Right lobe of liver (tissue), 6 donors: ENCODE results near the gene RIPK1. TPM values are rescaled to one million over a fixed set of nuclear protein-coding genes. Genes with fewer than 3 reads are reported as not detected.

Experiments used
- ATAC-seq, 4 donors: fragments of 200-7000 bp; cut with Tn5 transposase; one replicate each; pipeline ENCODE4 v1.9.1; 2020; ENCODE audit warnings: mild to moderate bottlenecking in 4 of 4, moderate library complexity in 4 of 4
- DNase-seq, 3 donors: peaks; one replicate each; pipeline ENCODE4 v3.0.0-alpha.2; 2020
- H3K27ac ChIP-seq, 3 donors: fragments of 200-600 bp; one replicate each; pipeline ENCODE4 v1.8.0; 2022
- H3K27me3 ChIP-seq, 2 donors: fragments of 200-600 bp; one replicate each; pipeline ENCODE4 v1.8.0; 2022
- H3K36me3 ChIP-seq, 4 donors: fragments of 200-600 bp; sonication (generic) in 1 of 4; one replicate each; pipeline versions ENCODE4 v1.5.1 to v1.8.0; 2017 to 2022; ENCODE audit warnings: control low read depth in 1 of 4
- H3K4me1 ChIP-seq, 4 donors: fragments of 200-600 bp; sonication (generic) in 1 of 4; one replicate each; pipeline versions ENCODE4 v1.5.1 to v1.8.0; 2017 to 2022; ENCODE audit warnings: control low read depth in 1 of 4
- H3K4me3 ChIP-seq, 3 donors: fragments of 200-600 bp; one replicate each; pipeline ENCODE4 v1.8.0; 2022
- H3K9me3 ChIP-seq, 4 donors: fragments of 200-600 bp; sonication (generic) in 1 of 4; one replicate each; pipeline versions ENCODE4 v1.5.1 to v1.8.0; 2017 to 2022; ENCODE audit warnings: control low read depth in 1 of 4
- CTCF ChIP-seq, 4 donors: fragments of 200-600 bp in 3 of 4; fragments of 450-650 bp in 1 of 4; IDR thresholded peaks; one replicate each; pipeline versions ENCODE4 v1.5.1 to v1.8.0; 2016 to 2022; ENCODE audit warnings: antibody characterized with exemption in 4 of 4, mild to moderate bottlenecking in 2 of 4
- POLR2A ChIP-seq: fragments of 450-650 bp; IDR thresholded peaks from one replicate; pipeline ENCODE4 v1.6.1; 2017; ENCODE audit warnings: antibody characterized with exemption, mild to moderate bottlenecking
- WGBS: methylation state at CpG from one replicate; pipeline ENCODE4 v1.1.6; 2018; ENCODE audit warnings: low coverage, low lambda C conversion rate; ENCODE audit not compliant: insufficient coverage; ENCODE audit errors: missing lambda C conversion rate; 5-methylcytosine and 5-hydroxymethylcytosine counted together
- intact Hi-C, 2 donors: fragments of 100-400 bp; cut with DNase I; formaldehyde crosslinking; loops; one replicate each; pipeline versions ENCODE4 v1.11.2 to v1.14.1; 2022
- total RNA-seq, 6 experiments: library from RNA; depleted of rRNA in 2 of 6; stranded (reverse); fragments of >200 nt in 2 of 6; fragmentation: NEBNext Ultra II Directional in 3 of 6; extraction: Animal tissue kit (Norgen Biotek cat#: 25700) in 3 of 6; gene quantifications; one replicate each; pipeline versions ENCODE4 v1.1.0 to v1.2.4, GENCODE V29; 2016 to 2023
- donor health status: DM: no; HTN: yes; CAD: no.
- donor health status: DM: no; HTN: no; CAD: no.
- donor health status: DM: no; HTN: no; CAD: no.
- donor health status: DM: no; HTN: yes; CAD: no.
- donor health status: DM: no; HTN: yes; CAD: no.

Gene RIPK1
- total RNA-seq, 6 experiments from 2014 or later, result 13.9 to 17.6 (median 16.6) TPM

DNA sequence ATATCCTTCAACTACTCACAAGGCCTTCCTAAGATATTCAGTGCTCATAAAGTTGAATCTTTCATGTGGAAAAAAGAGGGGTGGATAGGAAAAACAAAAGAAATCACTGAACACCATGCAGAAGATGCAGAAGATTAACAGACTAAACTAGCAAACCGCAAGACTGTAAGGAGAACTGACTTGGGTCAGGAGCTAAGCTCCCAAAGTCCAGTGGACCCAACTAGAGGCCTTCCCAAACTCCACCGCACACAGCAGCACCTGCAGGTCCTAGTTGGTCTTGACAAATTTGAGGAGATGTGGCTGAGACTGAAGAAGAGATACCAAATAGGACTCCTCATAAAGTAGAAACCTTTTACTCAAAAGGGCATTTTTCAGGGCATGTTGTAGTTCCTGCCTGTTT, 3.3 kb downstream of the RIPK1 start:
- TF ChIP-seq POLR2A, result no peak
- no peak for TF ChIP-seq CTCF (IDR thresholded peaks at IDR 0.05)
- no peaks in the 10 kb centered on the region for H3K36me3 ChIP-seq
- WGBS, result 82% methylated on average over 2 of the region's 2 CpGs
- peaks cover 0 to 40% (median 12%) of the 10 kb centered on the region in 4 donors for H3K4me1 ChIP-seq
- H3K27ac ChIP-seq, result no peak overlapping the region
- H3K9me3 ChIP-seq, result no peaks in the 10 kb centered on the region
- DNase-seq (no peak), ATAC-seq (no peak)
- intact Hi-C loops, result no loop called here
- no peaks in the 10 kb centered on the region for H3K27me3 ChIP-seq
- H3K4me3 ChIP-seq, result no peak overlapping the region

DNA sequence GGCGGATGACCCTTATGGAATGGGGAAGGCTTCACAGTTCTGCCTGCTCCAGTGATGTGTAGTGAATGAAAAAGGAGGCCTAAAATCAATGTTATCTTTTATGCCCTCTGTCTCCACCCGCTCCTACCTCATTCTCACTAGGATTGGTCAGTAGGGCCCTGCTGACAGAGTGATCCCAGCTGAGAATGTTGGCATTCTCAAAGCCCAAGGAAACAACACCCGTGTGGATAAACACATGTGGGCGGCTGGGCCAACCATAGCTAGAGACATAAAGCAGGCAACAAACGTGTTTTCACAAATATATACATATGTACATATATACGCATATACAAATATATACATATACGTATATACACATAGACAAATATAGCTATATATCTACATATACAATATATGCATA, 4.5 kb downstream of the RIPK1 start:
- H3K9me3 ChIP-seq, result no peaks in the 10 kb centered on the region
- TF ChIP-seq POLR2A, result no peak
- no peak for TF ChIP-seq CTCF (IDR thresholded peaks at IDR 0.05)
- H3K36me3 ChIP-seq, result peaks cover 0 to 9% (median 4%) of the 10 kb centered on the region in 4 donors
- H3K27me3 ChIP-seq, result no peaks in the 10 kb centered on the region
- no peak overlapping the region for H3K27ac ChIP-seq
- ATAC-seq (no peak), DNase-seq (no peak)
- intact Hi-C loops, result no loop called here
- 68% methylated on average over 7 of the region's 7 CpGs for WGBS
- peaks cover 0 to 40% (median 12%) of the 10 kb centered on the region in 4 donors for H3K4me1 ChIP-seq
- no peak overlapping the region for H3K4me3 ChIP-seq

- Histone ChIP-seq H3K27ac (no peak overlapping the region), H3K9me3 (no peaks in the 10 kb centered on the region), H3K36me3 (peaks cover 2 to 15% (median 8%) of the 10 kb centered on the region in 4 donors), H3K4me1 (peaks cover 0 to 40% (median 12%) of the 10 kb centered on the region in 4 donors), H3K27me3 (no peaks in the 10 kb centered on the region), H3K4me3 (no peak overlapping the region)
- DNase-seq (no peak), ATAC-seq (no peak)
- intact Hi-C loops, result no loop called here
- TF ChIP-seq POLR2A, result no peak
- TF ChIP-seq CTCF (IDR thresholded peaks at IDR 0.05), result no peak
- 100% methylated on average over 1 of the region's 11 CpGs for WGBS
Measured at GRCh38 chr6:3073382-3073781, 5.1 kb downstream of the RIPK1 start.

- Histone ChIP-seq H3K9me3 (no peaks in the 10 kb centered on the region), H3K36me3 (peaks cover 5 to 31% (median 15%) of the 10 kb centered on the region in 4 donors), H3K27ac (peak overlapping the region in 1 of 3 donors; percentile 20), H3K27me3 (no peaks in the 10 kb centered on the region), H3K4me1 (peaks cover 0 to 34% (median 4%) of the 10 kb centered on the region in 4 donors), H3K4me3 (no peak overlapping the region)
- no peak for ATAC-seq
- intact Hi-C loops, result no loop called here
- 14% methylated on average over 4 of the region's 4 CpGs for WGBS
- no peak for DNase-seq
- TF ChIP-seq CTCF (IDR thresholded peaks at IDR 0.05) (no peak), POLR2A (no peak)
Measured at GRCh38 chr6:3075772-3076113, 7.4 kb downstream of the RIPK1 start.

DNA sequence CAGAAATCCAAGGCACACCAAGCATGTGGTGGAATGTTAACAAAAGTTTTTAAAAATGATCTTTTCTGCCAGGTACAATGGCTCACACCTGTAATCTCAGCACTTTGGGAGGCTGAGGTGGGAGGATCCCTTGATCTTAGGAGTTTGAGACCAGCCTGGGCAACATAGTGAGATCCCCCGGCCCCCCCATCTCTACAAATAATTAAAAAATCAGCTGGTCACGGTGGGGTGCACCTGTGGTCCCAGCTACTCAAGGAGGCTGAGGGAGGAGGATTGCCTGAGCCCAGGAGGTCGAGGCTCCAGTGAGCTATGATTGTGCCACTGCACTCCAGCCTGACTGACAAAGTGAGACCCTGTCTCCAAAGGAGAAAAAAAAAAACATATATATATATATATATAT, 8.0 kb downstream of the RIPK1 start:
- WGBS, result 71% methylated on average over 1 of the region's 3 CpGs
- H3K9me3 ChIP-seq, result no peaks in the 10 kb centered on the region
- intact Hi-C loops, result no loop called here
- peaks cover 5 to 37% (median 18%) of the 10 kb centered on the region in 4 donors for H3K36me3 ChIP-seq
- DNase-seq, result no peak
- peak overlapping the region in 1 of 3 donors; percentile 20 for H3K27ac ChIP-seq
- no peak for ATAC-seq
- H3K27me3 ChIP-seq, result no peaks in the 10 kb centered on the region
- peaks cover 0 to 30% (median 4%) of the 10 kb centered on the region in 4 donors for H3K4me1 ChIP-seq
- no peak overlapping the region for H3K4me3 ChIP-seq
- TF ChIP-seq POLR2A (no peak), CTCF (IDR thresholded peaks at IDR 0.05) (no peak)
